Peyer's patch (tissue), 4 donors: ENCODE data around the gene GPSM3.

Source experiments
- CTCF ChIP-seq, 6 experiments: fragments of 450-650 bp in 4 of 6; fragments of 200-600 bp in 2 of 6; sonication (generic) in 1 of 6; IDR thresholded peaks; one replicate each; pipeline ENCODE4 v1.5.1; 2017 to 2019; ENCODE audit warnings: antibody characterized with exemption in 6 of 6, mild to moderate bottlenecking in 3 of 6, moderate library complexity in 1 of 6
- POLR2A ChIP-seq, 2 donors: fragments of 450-650 bp; IDR thresholded peaks; one replicate each; pipeline ENCODE4 v1.5.1; 2017; ENCODE audit warnings: antibody characterized with exemption in 2 of 2, mild to moderate bottlenecking in 2 of 2, moderate library complexity in 2 of 2

- TF ChIP-seq POLR2A (IDR thresholded peaks at IDR 0.05) (no peak), CTCF (IDR thresholded peaks at IDR 0.05) (no peak)
Observed at GRCh38 chr6:32146287-32146686, 46.2 kb downstream of the GPSM3 start.
